K562 (cell line): ENCODE measurements around the gene SHLD1. TPM values are rescaled to one million over a fixed set of nuclear protein-coding genes. Genes with fewer than 3 reads are reported as not detected.

Experiments
- ATAC-seq: fragments of 200-7000 bp; cut with Tn5 transposase; 3 replicates; pipeline ENCODE4 v1.9.1; 2020; ENCODE audit warnings: moderate library complexity
- BruUV-seq: library from RNA; stranded (reverse); fragments of 400-500 nt; replicated peaks from 2 replicates; lab custom pipeline; 2021; lab: Mats Ljungman, UMichigan
- CTCF ChIA-PET: fragments of 300-600 bp; formaldehyde crosslinking; extraction: SDS; loops from one replicate; lab custom pipeline; 2021; ENCODE audit warnings: low intra/inter-chr PET ratio; lab: Yijun Ruan, JAX
- POLR2A ChIA-PET: fragments of 300-600, 350-650 bp; sonication (Branson Sonifier 250); formaldehyde crosslinking; extraction: SDS; loops from one replicate; lab custom pipeline; 2021; ENCODE audit warnings: antibody characterized with exemption, inconsistent platforms; lab: Yijun Ruan, JAX
- DNase-seq, 4 experiments: peaks; one replicate each; pipeline versions ENCODE4 v3.0.0 to v3.0.0-alpha.2; 2011 to 2018; ENCODE audit warnings: low spot score in 3 of 4, mixed read lengths in 3 of 4; ENCODE audit errors: extremely low read depth in 1 of 4
- FAIRE-seq: peaks from 2 replicates; lab custom pipeline; 2011; peaks lifted over from hg19 to GRCh38; lab: Jason Lieb, UNC
- H2AFZ ChIP-seq: 2 replicates; pipeline ENCODE4 v1.6.0; 2011; ENCODE audit warnings: low read depth, low read length, control low read depth, inconsistent platforms
- H3K27ac ChIP-seq: fragments of 200-600 bp; 3 replicates; pipeline ENCODE4 v1.8.0; 2011; ENCODE audit warnings: low read depth, mild to moderate bottlenecking, control low read depth, inconsistent platforms, low read length, moderate library complexity, mixed read lengths; ENCODE audit errors: extremely low read depth
- H3K27me3 ChIP-seq, 2 experiments: fragments of 300-600 bp in 1 of 2; 2 replicates in 1 of 2; 3 replicates in 1 of 2; pipeline versions ENCODE4 v1.6.0 to v1.8.0; 2011; ENCODE audit warnings: inconsistent platforms in 2 of 2, low read length in 2 of 2, mild to moderate bottlenecking in 1 of 2, mixed read lengths in 1 of 2, moderate library complexity in 1 of 2; ENCODE audit not compliant: control insufficient read depth in 2 of 2, insufficient read depth in 2 of 2
- H3K36me3 ChIP-seq: fragments of 300-600 bp; 3 replicates; pipeline ENCODE4 v1.8.0; 2011; ENCODE audit warnings: mild to moderate bottlenecking, low read length, inconsistent platforms; ENCODE audit not compliant: control insufficient read depth, insufficient read depth
- H3K4me1 ChIP-seq, 2 experiments: fragments of 200-600 bp in 1 of 2; replicated peaks in 1 of 2; 2 replicates in 1 of 2; 3 replicates in 1 of 2; pipeline versions ENCODE4 v1.5.1 to v1.8.0; 2011; ENCODE audit warnings: inconsistent platforms in 2 of 2, low read length in 2 of 2, mild to moderate bottlenecking in 1 of 2, mixed read lengths in 1 of 2, moderate library complexity in 1 of 2; ENCODE audit not compliant: control insufficient read depth in 2 of 2, insufficient read depth in 2 of 2
- H3K4me2 ChIP-seq: 2 replicates; pipeline ENCODE4 v1.6.1; 2011; ENCODE audit warnings: low read length, control low read depth, inconsistent platforms, mixed read lengths; ENCODE audit not compliant: insufficient read depth
- H3K4me3 ChIP-seq: fragments of 200-600 bp; sonication (generic), shearing (Covaris generic); 2 replicates; pipeline ENCODE4 v1.5.1; 2016; ENCODE audit warnings: control low read depth, inconsistent platforms
- H3K79me2 ChIP-seq: fragments of 200-600 bp; 3 replicates; pipeline ENCODE4 v1.8.0; 2011; ENCODE audit warnings: low read length, inconsistent platforms; ENCODE audit not compliant: control insufficient read depth, insufficient read depth
- H3K9ac ChIP-seq, 2 experiments: 2 replicates each; pipeline versions ENCODE4 v1.6.0 to v1.6.1; 2011; ENCODE audit warnings: low read depth in 2 of 2, low read length in 2 of 2, control low read depth in 1 of 2, inconsistent platforms in 1 of 2, mild to moderate bottlenecking in 1 of 2, mixed read lengths in 1 of 2; ENCODE audit not compliant: insufficient read depth in 1 of 2
- H3K9me1 ChIP-seq: one replicate; pipeline ENCODE4 v1.6.0; 2011; ENCODE audit warnings: inconsistent platforms, mild to moderate bottlenecking, low read length, moderate library complexity; ENCODE audit not compliant: control insufficient read depth, insufficient read depth
- H3K9me3 ChIP-seq: replicated peaks from 2 replicates; pipeline ENCODE4 v1.5.1; 2011; ENCODE audit warnings: low read depth, low read length, inconsistent platforms; ENCODE audit not compliant: control insufficient read depth, insufficient read depth
- H4K20me1 ChIP-seq: replicated peaks from 2 replicates; pipeline ENCODE4 v1.6.1; 2011; ENCODE audit warnings: low read length, inconsistent platforms, mixed read lengths; ENCODE audit not compliant: control insufficient read depth, insufficient read depth
- BDP1 ChIP-seq: IDR thresholded peaks from 3 replicates; pipeline ENCODE4 v1.6.1; 2011; ENCODE audit not compliant: insufficient read length, insufficient read depth
- E2F3 ChIP-seq: fragments of 250-450 bp; sonication (Bioruptor Pico); IDR thresholded peaks from 2 replicates; pipeline ENCODE4 v1.4.0; 2020; ENCODE audit warnings: mild to moderate bottlenecking
- HDAC1 ChIP-seq, 2 experiments: fragments of 450-650 bp; IDR thresholded peaks; 2 replicates each; pipeline ENCODE4 v1.6.1; 2016 to 2017; ENCODE audit warnings: inconsistent platforms in 1 of 2, mild to moderate bottlenecking in 1 of 2, moderate library complexity in 1 of 2
- HEY1 ChIP-seq: fragments of 250-450 bp; sonication (Bioruptor Pico); IDR thresholded peaks from 2 replicates; pipeline ENCODE4 v1.5.0; 2020; ENCODE audit warnings: mild to moderate bottlenecking, moderate library complexity, borderline replicate concordance
- HNRNPUL1 ChIP-seq: fragments of 200-400 bp; formaldehyde crosslinking; IDR thresholded peaks from 2 replicates; pipeline ENCODE4 v1.6.1; 2017; ENCODE audit warnings: low read length
- ID3 ChIP-seq, 2 experiments: fragments of 250-450 bp in 1 of 2; fragments of 450-650 bp in 1 of 2; sonication (Bioruptor Pico) in 1 of 2; IDR thresholded peaks; 2 replicates each; pipeline versions ENCODE4 v1.6.1 to v1.8.0; 2016 to 2021; ENCODE audit warnings: mild to moderate bottlenecking in 2 of 2, moderate library complexity in 2 of 2, missing compliant biosample characterization in 1 of 2, missing genetic modification characterization in 1 of 2
- POU5F1 ChIP-seq: fragments of 150-350 bp; IDR thresholded peaks from 2 replicates; pipeline ENCODE4 v1.6.1; 2014; ENCODE audit warnings: borderline replicate concordance, low read length, low read depth, mild to moderate bottlenecking; ENCODE audit not compliant: partially characterized antibody
- PPARD ChIP-seq: fragments of 250-450 bp; sonication (Bioruptor Pico); IDR thresholded peaks from 2 replicates; pipeline ENCODE4 v1.8.0; 2022; ENCODE audit warnings: inconsistent platforms, mild to moderate bottlenecking, moderate library complexity
- RBBP5 ChIP-seq: fragments of 200-600 bp; sonication (generic); IDR thresholded peaks from 2 replicates; pipeline ENCODE4 v1.6.1; 2012; ENCODE audit warnings: borderline replicate concordance, mild to moderate bottlenecking, low read length, control low read depth, inconsistent platforms; ENCODE audit not compliant: insufficient read depth, poor library complexity, severe bottlenecking
- RBM17 ChIP-seq: fragments of 200-400 bp; formaldehyde crosslinking; IDR thresholded peaks from 2 replicates; pipeline ENCODE4 v1.6.1; 2017; ENCODE audit warnings: low read depth, mild to moderate bottlenecking, low read length, borderline replicate concordance
- ZBTB7A ChIP-seq: IDR thresholded peaks from 2 replicates; pipeline ENCODE4 v1.6.1; 2011; ENCODE audit warnings: low read depth, mild to moderate bottlenecking, low read length, moderate library complexity, borderline replicate concordance; ENCODE audit not compliant: control insufficient read depth
- ZC3H11A ChIP-seq: IDR thresholded peaks from 2 replicates; pipeline ENCODE4 v1.6.1; 2012; ENCODE audit warnings: low read depth, low read length, improper control_type of control experiment
- ZNF24 ChIP-seq: fragments of 450-650 bp; IDR thresholded peaks from 2 replicates; pipeline ENCODE4 v1.6.1; 2016
- ZNF253 ChIP-seq: fragments of 250-450 bp; sonication (Bioruptor Pico); conservative IDR thresholded peaks from 2 replicates; pipeline ENCODE4 v1.6.1; 2021; ENCODE audit warnings: mild to moderate bottlenecking
- WGBS: fragments of 100-300 bp; shearing (Covaris generic); methylation state at CpG from one replicate; pipeline ENCODE4 v1.1.6; 2016; ENCODE audit warnings: low coverage, mixed read lengths; ENCODE audit not compliant: insufficient coverage; ENCODE audit errors: missing lambda C conversion rate; 5-methylcytosine and 5-hydroxymethylcytosine counted together
- in situ Hi-C: fragments of 300-500 bp; cut with MboI; formaldehyde crosslinking; loops from 4 replicates; pipeline ENCODE4 v1.15.0; 2018; ENCODE audit warnings: inconsistent platforms, mixed read lengths
- intact Hi-C: fragments of 100-400 bp; cut with micrococcal nuclease; formaldehyde crosslinking; loops from 2 replicates; pipeline ENCODE4 v1.14.2; 2022
- polyA plus RNA-seq, 8 experiments: library from polyadenylated mRNA; depleted of rRNA in 4 of 8; stranded (reverse) in 5 of 8; unstranded in 3 of 8; fragments of >200 nt; fragmentation: Nextera tagmentation in 2 of 8; fragmentation: Illumina TruSeq in 1 of 8; extraction: Ambion mirVana in 2 of 8; extraction: Trizol in 1 of 8; gene quantifications; 2 replicates each; pipeline versions ENCODE4 v1.2.1 to v1.2.3, GENCODE V29; 2011 to 2014; ENCODE audit warnings: inconsistent platforms in 1 of 8, missing spikeins in 1 of 8
- total RNA-seq, 7 experiments: library from RNA; depleted of rRNA in 6 of 7; stranded (reverse); fragments of >200 nt in 6 of 7; fragmentation: Illumina TruSeq in 2 of 7; extraction: Trizol in 2 of 7; gene quantifications; 2 replicates each; pipeline versions ENCODE4 v1.2.1 to v1.2.3, GENCODE V29; 2011 to 2021; ENCODE audit warnings: low replicate concordance in 1 of 7
- TF ChIP-seq, protein P1 (sequence below): fragments of 250-450 bp; sonication (Bioruptor Pico); IDR thresholded peaks from 2 replicates; pipeline ENCODE4 v1.8.0; 2021; ENCODE audit warnings: moderate library complexity, mild to moderate bottlenecking, inconsistent platforms

SHLD1 gene
- total and polyA plus RNA-seq, 9 of the 15 experiments (the other 6 are each of a cell fraction or from before 2014, with no cell fraction given): 3.7 to 21.6 (median 8.2) TPM

- peak; percentile 92 for TF ChIP-seq ZBTB7A
- no peak for TF ChIP-seq ZNF253 (CRISPR knock-in tag)
- no peak for TF ChIP-seq ID3 (CRISPR knock-in tag; IDR thresholded peaks at IDR 0.05)
- 0 out of 2 replicates have a peak, but pooled peaks have one; percentile 58 for TF ChIP-seq ID3 (tag; IDR thresholded peaks at IDR 0.05)
- peak in 1 of 2 experiments; percentile 80; a peak in 2 of 4 replicates for TF ChIP-seq HDAC1 (IDR thresholded peaks at IDR 0.05)
- TF ChIP-seq ZNF24: peak; percentile 99
- TF ChIP-seq, protein P1, sequence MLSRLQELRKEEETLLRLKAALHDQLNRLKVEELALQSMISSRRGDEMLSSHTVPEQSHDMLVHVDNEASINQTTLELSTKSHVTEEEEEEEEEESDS (CRISPR knock-in tag): no peak
- no peak for TF ChIP-seq HNRNPUL1
- no peak for TF ChIP-seq PPARD
- TF ChIP-seq POU5F1: no peak
- no peak for TF ChIP-seq E2F3
- TF ChIP-seq, all 486 proteins: peak for 114
Measured at GRCh38 chr20:5719861-5720403, 30.3 kb upstream of the SHLD1 start (continued).

- no peak overlapping the region for H3K4me3 ChIP-seq
- POLR2A ChIA-PET: interaction anchor here (0.7 kb wide), 1 partner anchor 11 kb away, joined by 3 read pairs; no protein-coding TSS in a partner anchor
- intact Hi-C loops (no loop called here), in situ Hi-C loops (no loop called here)
- H2AFZ ChIP-seq: peak overlapping the region; percentile 77; the same call in 1 of the 2 replicates
- H4K20me1 ChIP-seq: no peaks in the 10 kb centered on the region
- no peaks in the 10 kb centered on the region for H3K9me1 ChIP-seq
- no peaks in the 10 kb centered on the region for H3K27me3 ChIP-seq
- peak overlapping the region; percentile 76; the same call in 2 of the 3 replicates for H3K27ac ChIP-seq
- H3K4me1 ChIP-seq: peaks cover 0 to 22% of the 10 kb centered on the region in 2 experiments; a peak in 4 of 5 replicates
- no peak for DNase-seq
- no peak overlapping the region for H3K4me2 ChIP-seq
- TF ChIP-seq HEY1 (CRISPR knock-in tag) (no peak), RBBP5 (no peak), ZC3H11A (no peak), BDP1 (no peak), RBM17 (no peak)
- BruUV-seq: no TSS peak
- CTCF ChIA-PET: no interaction called here
- H3K9ac ChIP-seq: peak overlapping the region in 1 of 2 experiments; percentile 51; a peak in 2 of 4 replicates
- H3K9me3 ChIP-seq: no peaks in the 10 kb centered on the region
- no peaks in the 10 kb centered on the region for H3K36me3 ChIP-seq
- H3K79me2 ChIP-seq: no peaks in the 10 kb centered on the region
- 46% methylated on average over 5 of the region's 5 CpGs for WGBS
- no peak for ATAC-seq
- no peak for FAIRE-seq
Measured at GRCh38 chr20:5720696-5721095, 29.5 kb upstream of the SHLD1 start.
